ENCODE results near the gene SETD2. TPM values are rescaled to one million over a fixed set of nuclear protein-coding genes. Genes with fewer than 3 reads are reported as not detected.
"Not testable (repeated sequence)": the region's sequence is repeated elsewhere in the genome, so short reads cannot be mapped to it uniquely, and the experiment has no call there.

SETD2 gene
- total RNA-seq, 1 donor from 2014 or later, result 21.3 TPM

DNA sequence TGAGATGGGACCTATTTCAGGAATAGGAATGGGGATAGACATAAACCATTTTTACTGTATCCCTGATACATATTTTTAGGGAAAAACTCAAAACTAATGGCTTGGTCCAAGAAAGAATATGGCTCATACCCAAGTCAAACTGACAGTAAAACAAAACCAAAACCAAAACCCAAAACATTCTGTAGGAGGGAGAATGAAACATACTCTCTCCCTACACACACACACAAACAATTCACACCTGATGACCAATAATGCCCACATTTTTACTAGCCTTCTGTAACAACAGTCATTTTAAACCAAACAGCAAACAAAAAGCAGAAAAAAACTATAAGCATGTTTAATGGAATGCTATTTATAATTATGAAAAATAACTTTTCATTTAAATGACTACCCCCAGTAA is 109.5 kb downstream of the SETD2 start:
- H3K4me3 ChIP-seq (ENCODE audit: low read depth, low read length), result no peak overlapping the region
- TF ChIP-seq, protein P1, sequence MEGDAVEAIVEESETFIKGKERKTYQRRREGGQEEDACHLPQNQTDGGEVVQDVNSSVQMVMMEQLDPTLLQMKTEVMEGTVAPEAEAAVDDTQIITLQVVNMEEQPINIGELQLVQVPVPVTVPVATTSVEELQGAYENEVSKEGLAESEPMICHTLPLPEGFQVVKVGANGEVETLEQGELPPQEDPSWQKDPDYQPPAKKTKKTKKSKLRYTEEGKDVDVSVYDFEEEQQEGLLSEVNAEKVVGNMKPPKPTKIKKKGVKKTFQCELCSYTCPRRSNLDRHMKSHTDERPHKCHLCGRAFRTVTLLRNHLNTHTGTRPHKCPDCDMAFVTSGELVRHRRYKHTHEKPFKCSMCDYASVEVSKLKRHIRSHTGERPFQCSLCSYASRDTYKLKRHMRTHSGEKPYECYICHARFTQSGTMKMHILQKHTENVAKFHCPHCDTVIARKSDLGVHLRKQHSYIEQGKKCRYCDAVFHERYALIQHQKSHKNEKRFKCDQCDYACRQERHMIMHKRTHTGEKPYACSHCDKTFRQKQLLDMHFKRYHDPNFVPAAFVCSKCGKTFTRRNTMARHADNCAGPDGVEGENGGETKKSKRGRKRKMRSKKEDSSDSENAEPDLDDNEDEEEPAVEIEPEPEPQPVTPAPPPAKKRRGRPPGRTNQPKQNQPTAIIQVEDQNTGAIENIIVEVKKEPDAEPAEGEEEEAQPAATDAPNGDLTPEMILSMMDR (conservative IDR thresholded peaks at IDR 0.05; ENCODE audit: low read depth, low read length), result no peak
- no peak for DNase-seq (ENCODE audit: low read depth)

DNA sequence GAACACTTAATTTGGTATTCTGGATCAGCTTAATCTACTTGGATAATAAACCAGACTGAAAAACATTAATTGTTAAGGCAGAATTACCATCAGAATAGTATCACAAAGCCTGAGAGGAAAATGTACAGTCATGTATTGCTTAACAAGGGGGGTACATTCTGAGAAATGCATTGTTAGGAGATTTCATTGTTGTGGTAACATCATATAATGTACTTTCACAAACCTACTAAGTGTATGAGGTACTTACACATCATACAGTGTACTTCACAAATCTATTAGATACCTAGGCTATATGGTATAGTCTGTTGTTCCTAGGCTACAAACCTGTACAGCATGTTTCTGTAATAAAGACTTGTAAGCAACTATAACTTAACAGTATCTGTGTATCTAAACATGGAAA is 116.2 kb downstream of the SETD2 start:
- no peak for DNase-seq (ENCODE audit: low read depth)
- TF ChIP-seq, protein P1 (conservative IDR thresholded peaks at IDR 0.05; ENCODE audit: low read depth, low read length), result no peak
- H3K4me3 ChIP-seq (ENCODE audit: low read depth, low read length), result no peak overlapping the region

DNA sequence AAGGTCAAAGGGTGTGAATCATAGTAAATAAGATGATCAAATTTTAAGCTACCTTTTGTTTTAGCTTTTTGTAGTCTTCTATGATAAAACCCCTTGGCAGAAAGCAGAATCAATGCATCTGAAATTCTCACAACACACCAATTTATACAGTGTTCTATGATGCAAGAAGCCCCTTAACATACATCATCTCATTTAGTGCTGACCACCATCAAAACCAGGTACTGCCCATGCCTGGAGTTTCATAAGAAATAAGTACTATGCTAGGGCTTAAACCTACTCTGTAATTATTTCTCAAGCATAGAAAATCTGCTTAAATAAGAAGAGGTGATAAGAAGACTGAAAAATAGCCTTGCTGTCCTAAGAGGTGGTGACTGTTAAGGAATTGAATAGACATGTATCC is 116.8 kb downstream of the SETD2 start:
- H3K4me3 ChIP-seq (ENCODE audit: low read depth, low read length), result no peak overlapping the region
- DNase-seq (ENCODE audit: low read depth), result no peak
- TF ChIP-seq, protein P1 (conservative IDR thresholded peaks at IDR 0.05; ENCODE audit: low read depth, low read length), result no peak

DNA sequence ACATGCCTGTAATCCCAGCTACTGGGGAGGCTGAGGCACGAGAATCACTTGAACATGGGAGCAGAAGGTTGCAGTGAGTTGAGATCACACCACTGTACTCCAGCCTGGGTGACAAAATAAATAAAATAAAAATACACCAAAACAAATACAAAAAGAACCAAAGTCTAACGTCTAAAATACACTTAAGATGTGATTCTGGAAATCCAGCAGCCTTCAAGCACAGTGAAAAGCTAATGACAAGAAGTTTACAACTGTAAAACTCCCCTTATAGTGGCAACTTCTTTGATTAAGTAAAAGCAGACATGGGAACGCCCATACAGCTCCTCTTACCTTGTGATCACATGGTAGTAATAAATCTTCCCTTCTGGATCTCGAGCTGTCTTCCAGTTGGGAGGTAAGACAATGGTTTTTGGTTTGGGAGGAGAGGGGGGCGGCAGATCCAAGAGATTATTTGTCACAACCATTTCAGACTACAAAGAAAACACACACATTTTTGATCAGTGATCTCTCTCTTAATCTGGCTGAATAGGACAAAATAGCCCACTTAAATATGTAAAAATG is 121.6 kb downstream of the SETD2 start:
- no peak for DNase-seq (ENCODE audit: low read depth)
- TF ChIP-seq, protein P1 (conservative IDR thresholded peaks at IDR 0.05; ENCODE audit: low read depth, low read length), result no peak
- H3K4me3 ChIP-seq (ENCODE audit: low read depth, low read length), result no peak overlapping the region

DNA sequence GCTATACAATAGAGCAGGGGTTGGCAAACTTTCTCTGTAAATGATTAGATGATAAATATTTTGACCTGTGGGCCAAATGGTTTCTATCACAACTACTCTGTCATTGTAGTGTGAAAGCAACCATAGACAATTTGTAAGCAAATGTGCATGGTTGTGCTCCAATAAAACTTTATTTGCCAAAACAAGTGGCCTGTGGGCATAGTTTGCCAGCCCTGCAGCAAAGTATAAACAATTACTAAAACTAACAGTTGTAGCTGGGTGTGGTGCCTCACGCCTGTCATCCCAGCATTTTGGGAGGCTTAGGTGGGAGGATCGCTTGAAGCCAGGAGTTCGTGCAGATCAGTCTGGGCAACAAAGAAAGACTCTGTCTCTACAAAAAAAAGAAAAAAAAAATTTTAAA is 122.8 kb downstream of the SETD2 start:
- no peak overlapping the region for H3K4me3 ChIP-seq (ENCODE audit: low read depth, low read length)
- TF ChIP-seq, protein P1 (conservative IDR thresholded peaks at IDR 0.05; ENCODE audit: low read depth, low read length), result no peak
- DNase-seq (ENCODE audit: low read depth), result no peak

DNA sequence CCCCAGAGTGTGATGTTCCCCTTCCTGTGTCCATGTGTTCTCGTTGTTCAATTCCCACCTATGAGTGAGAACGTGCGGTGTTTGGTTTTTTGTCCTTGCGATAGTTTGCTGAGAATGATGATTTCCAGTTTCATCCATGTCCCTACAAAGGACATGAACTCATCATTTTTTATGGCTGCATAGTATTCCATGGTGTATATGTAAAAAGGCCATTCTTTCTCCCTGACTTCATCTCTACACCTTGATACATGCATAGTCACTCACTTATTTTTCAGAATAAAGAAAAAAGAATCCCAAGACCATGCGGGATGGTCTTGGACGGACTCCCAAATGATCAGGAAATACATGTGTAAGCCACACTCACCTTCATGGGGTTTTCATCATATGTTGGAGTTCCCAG is 126.6 kb downstream of the SETD2 start:
- H3K4me3 ChIP-seq (ENCODE audit: low read depth, low read length); DNase-seq (ENCODE audit: low read depth): not testable (repeated sequence)

DNA sequence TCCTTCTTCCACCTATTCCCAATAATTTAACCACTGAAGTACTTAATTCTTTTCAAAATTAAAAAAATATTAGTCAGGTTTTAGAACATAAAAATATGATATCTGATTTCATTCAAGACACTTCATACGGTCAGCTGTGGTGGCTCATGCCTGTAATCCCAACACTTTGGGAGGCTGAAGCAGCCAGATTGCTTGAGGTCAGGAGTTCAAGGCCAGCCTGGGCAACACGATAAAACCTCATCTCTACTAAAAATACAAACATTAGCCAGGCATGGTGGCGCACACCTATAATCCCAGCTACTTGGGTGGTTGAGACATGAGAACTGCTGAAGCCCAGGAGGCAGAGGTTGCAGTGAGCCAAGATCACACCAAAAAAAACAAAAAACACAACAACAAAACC is 127.8 kb downstream of the SETD2 start:
- DNase-seq (ENCODE audit: low read depth), result no peak
- no peak overlapping the region for H3K4me3 ChIP-seq (ENCODE audit: low read depth, low read length)
- TF ChIP-seq, protein P1 (conservative IDR thresholded peaks at IDR 0.05; ENCODE audit: low read depth, low read length), result no peak
